Nephron progenitor cell (in vitro differentiated cells): ENCODE measurements around the gene MAP2K5.

Experiments
- DNase-seq: peaks from one replicate; pipeline ENCODE4 v3.0.0; 2021
- H3K27ac Mint-ChIP-seq: 2 replicates; pipeline ENCODE4 v1.8.0; 2021; ENCODE audit warnings: mild to moderate bottlenecking, moderate library complexity, mixed read lengths
- H3K27me3 Mint-ChIP-seq: 2 replicates; pipeline ENCODE4 v1.8.0; 2021; ENCODE audit warnings: mild to moderate bottlenecking, low read depth, mixed read lengths; ENCODE audit not compliant: poor library complexity
- H3K36me3 Mint-ChIP-seq: 2 replicates; pipeline ENCODE4 v1.8.0; 2021; ENCODE audit warnings: low read depth, mixed read lengths
- H3K4me1 Mint-ChIP-seq: 2 replicates; pipeline ENCODE4 v1.8.0; 2021; ENCODE audit warnings: mixed read lengths
- H3K4me3 Mint-ChIP-seq: 2 replicates; pipeline ENCODE4 v1.8.0; 2021; ENCODE audit warnings: mild to moderate bottlenecking, moderate library complexity, mixed read lengths
- H3K9me3 Mint-ChIP-seq: 2 replicates; pipeline ENCODE4 v1.8.0; 2021; ENCODE audit warnings: mild to moderate bottlenecking, moderate library complexity, mixed read lengths
- TF ChIP-seq, protein P1 (sequence below): fragments of 200-600 bp; sonication (generic); IDR thresholded peaks from 2 replicates; pipeline ENCODE4 v1.5.0; 2021; ENCODE audit warnings: antibody characterized with exemption

MAP2K5 gene

GRCh38 chr15:67831363-67831762, 288.9 kb downstream of the MAP2K5 start:
- Mint-ChIP-seq H3K36me3 (no peaks in the 10 kb centered on the region), H3K4me1 (peaks cover 61% of the 10 kb centered on the region), H3K27ac (no peak overlapping the region), H3K4me3 (no peak overlapping the region), H3K9me3 (no peaks in the 10 kb centered on the region), H3K27me3 (peaks cover 90% of the 10 kb centered on the region)
- TF ChIP-seq, protein P1, sequence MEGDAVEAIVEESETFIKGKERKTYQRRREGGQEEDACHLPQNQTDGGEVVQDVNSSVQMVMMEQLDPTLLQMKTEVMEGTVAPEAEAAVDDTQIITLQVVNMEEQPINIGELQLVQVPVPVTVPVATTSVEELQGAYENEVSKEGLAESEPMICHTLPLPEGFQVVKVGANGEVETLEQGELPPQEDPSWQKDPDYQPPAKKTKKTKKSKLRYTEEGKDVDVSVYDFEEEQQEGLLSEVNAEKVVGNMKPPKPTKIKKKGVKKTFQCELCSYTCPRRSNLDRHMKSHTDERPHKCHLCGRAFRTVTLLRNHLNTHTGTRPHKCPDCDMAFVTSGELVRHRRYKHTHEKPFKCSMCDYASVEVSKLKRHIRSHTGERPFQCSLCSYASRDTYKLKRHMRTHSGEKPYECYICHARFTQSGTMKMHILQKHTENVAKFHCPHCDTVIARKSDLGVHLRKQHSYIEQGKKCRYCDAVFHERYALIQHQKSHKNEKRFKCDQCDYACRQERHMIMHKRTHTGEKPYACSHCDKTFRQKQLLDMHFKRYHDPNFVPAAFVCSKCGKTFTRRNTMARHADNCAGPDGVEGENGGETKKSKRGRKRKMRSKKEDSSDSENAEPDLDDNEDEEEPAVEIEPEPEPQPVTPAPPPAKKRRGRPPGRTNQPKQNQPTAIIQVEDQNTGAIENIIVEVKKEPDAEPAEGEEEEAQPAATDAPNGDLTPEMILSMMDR, result no peak
- DNase-seq, result no peak

DNA sequence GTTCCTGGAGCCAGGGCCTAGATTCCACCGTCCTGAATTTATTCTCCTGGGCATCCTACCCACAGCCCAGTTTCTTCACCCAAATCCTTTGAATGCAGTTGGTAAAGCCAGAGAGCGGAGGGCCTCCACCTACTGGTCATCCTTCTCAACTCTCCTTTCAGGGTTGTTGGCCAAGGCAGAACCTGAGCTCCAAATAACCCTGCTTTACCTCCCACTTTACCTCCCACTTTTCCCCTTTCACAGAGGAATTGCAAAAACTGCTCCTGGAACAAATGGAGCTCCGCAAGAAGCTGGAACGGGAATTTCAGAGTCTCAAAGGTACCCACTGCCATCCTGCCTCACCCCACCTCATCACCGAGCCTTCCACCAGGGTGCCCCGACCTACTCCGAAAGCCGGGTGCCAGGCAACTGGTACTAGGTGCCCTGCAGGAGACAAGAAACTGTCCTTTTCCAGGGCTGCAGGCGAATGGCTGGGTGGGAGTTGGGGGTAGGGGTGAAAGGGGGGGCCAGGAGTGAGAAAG, 289.6 kb downstream of the MAP2K5 start:
- Mint-ChIP-seq H3K4me1 (peaks cover 63% of the 10 kb centered on the region), H3K4me3 (peak overlapping the region; percentile 75), H3K36me3 (no peaks in the 10 kb centered on the region), H3K27me3 (peaks cover 92% of the 10 kb centered on the region), H3K9me3 (no peaks in the 10 kb centered on the region), H3K27ac (no peak overlapping the region)
- TF ChIP-seq, protein P1, result peak; percentile 31
- DNase-seq, result no peak

- peak; percentile 73 for DNase-seq
Observed at GRCh38 chr15:67832897-67833709, 290.6 kb downstream of the MAP2K5 start.

DNA sequence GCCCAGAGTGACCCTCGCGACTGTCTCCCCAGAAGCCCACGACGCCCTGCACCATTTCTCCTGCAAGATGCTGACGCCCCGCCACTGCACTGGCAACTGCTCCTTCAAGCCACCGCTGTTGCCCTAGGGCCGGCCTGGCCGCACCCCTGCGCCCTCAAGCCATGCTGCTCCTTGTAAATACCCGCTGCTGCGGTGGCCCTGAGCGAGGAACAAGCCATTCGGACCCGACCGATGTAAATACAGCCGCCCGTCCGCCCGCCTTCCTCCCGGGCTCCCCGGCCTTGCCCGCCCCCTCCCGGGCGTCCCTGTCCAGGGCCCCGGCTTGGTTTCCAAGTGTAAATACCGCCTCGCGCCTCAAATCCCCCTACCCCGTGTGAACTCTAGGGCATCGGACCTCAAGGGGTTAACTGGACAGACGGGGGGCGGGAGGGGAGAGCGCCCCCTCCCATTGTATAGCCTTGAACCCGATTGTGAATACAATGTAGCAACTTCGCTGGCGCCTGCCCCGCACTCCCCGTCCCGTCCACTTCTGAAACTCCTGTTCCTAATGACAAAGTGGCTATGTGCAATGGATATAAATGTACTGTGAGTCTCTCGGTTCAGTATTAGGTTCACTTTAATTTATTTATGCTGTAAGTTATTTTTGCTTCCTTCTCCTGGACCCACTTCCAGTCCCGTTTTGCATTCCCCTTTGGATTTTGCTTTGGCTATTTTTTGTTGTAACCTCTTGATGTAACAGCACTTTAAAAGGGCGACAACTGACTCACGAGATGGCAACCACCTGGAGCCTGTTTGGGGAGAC, 291.4 kb downstream of the MAP2K5 start:
- Mint-ChIP-seq H3K4me3 (peak overlapping the region; percentile 75), H3K9me3 (no peaks in the 10 kb centered on the region), H3K36me3 (no peaks in the 10 kb centered on the region), H3K27me3 (peaks cover 99% of the 10 kb centered on the region), H3K4me1 (peaks cover 70% of the 10 kb centered on the region), H3K27ac (no peak overlapping the region)
- DNase-seq, result peak; percentile 80
- TF ChIP-seq, protein P1, result peak; percentile 57

More at GRCh38 chr15:67832897-67833709, 290.6 kb downstream of the MAP2K5 start:
- H3K27me3 Mint-ChIP-seq, result peaks cover 100% of the 10 kb centered on the region
- TF ChIP-seq, protein P1, result no peak
- H3K4me1 Mint-ChIP-seq, result peaks cover 69% of the 10 kb centered on the region
- no peak overlapping the region for H3K27ac Mint-ChIP-seq
- no peaks in the 10 kb centered on the region for H3K9me3 Mint-ChIP-seq
- H3K36me3 Mint-ChIP-seq, result no peaks in the 10 kb centered on the region
- H3K4me3 Mint-ChIP-seq, result peak overlapping the region; percentile 75

DNA sequence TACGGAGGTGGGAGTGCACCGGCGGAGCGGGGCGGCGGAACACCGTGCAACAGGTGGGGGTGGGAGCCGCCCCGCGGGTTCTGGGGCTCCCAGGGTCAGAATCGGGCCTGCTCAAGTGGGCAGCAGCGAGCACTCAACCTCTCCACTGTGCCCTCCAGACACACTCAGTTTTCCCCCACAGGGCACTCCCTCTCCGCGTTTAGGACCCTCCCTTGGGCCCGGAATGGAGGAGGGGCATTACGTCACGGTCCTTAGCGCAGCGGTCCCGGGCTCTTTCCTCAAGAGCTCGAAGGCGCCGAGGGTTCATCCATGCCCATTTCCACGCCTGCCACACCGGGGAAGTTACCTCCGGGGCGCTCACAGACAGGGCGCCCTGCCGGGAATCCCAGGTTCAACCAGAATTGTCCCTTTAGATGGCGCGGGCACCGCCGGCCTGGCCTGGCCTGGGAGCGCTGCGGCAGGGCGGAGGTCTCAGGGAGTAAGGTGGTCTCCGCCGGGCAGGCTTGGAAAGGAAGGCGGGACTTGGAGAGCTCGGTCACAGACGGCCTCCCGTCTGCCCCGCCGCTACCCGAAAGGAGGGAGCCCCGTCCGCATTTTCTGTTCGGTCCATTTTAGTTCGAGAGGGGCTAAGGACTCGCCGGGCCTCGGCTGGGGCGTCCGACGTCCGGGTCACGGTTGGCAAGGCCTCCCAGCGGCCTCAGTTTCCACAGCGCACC, 292.2 kb downstream of the MAP2K5 start:
- Mint-ChIP-seq H3K27ac (no peak overlapping the region), H3K4me3 (peak overlapping the region; percentile 75), H3K9me3 (no peaks in the 10 kb centered on the region), H3K27me3 (peaks cover 99% of the 10 kb centered on the region), H3K4me1 (peaks cover 69% of the 10 kb centered on the region), H3K36me3 (no peaks in the 10 kb centered on the region)
- DNase-seq, result peak; percentile 59
- TF ChIP-seq, protein P1, result no peak
